ENCODE measurements around the gene DCD.
"Not testable (repeated sequence)": the region's sequence is repeated elsewhere in the genome, so short reads cannot be mapped to it uniquely, and the experiment has no call there.

The DCD gene

DNA sequence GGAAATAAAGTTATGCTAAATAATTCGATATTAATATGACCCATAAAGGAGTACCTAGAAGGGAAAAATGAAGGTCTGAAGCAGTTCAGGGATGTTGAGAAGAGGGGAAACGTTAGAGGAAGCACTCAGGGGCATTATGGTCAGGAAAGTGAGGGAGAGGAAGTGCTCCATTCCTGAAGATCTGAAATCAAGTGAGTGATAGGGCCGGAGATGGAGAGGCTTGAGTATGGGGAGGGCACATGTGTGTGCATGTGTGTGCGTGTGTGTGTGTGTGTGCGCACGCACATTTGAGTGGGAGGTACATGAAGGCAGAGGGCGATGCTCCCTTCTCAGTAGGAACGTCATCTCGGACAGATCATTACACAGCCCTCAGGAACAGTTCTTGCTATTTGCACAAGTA, 4.9 kb upstream of the DCD start:
- no peak for DNase-seq (ENCODE audit: low read depth)

- no peak for DNase-seq (ENCODE audit: low read depth)
Observed at GRCh38 chr12:54650889-54651288, 2.7 kb upstream of the DCD start.

GRCh38 chr12:54650409-54650808, 2.2 kb upstream of the DCD start:
- no peak for DNase-seq (ENCODE audit: low read depth)

GRCh38 chr12:54649825-54650224, 1.7 kb upstream of the DCD start:
- DNase-seq (ENCODE audit: low read depth), result no peak

DNA sequence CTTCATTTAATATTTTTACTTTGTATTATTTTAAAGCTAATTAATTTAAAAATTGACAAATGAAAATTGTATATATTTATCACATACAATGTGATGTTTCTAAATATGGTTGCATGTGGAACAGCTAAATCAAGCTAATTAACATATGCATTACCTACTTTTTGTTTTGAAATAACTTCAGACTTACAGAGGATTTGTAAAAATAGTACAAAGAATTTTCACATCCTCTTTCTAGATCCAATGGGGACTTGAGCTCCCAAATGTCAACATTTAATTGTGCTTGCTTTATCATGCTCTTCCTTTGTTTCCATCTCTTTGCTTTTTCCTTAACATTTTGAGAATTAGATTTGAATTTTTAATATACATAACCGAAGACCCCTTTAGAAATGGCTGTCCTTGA, 6.6 kb downstream of the DCD start:
- DNase-seq (ENCODE audit: low read depth), result no peak

GRCh38 chr12:54641089-54641488, 7.1 kb downstream of the DCD start:
- no peak for DNase-seq (ENCODE audit: low read depth)

GRCh38 chr12:54639112-54639511, 9.1 kb downstream of the DCD start:
- DNase-seq (ENCODE audit: low read depth), result not testable (repeated sequence)

GRCh38 chr12:54634795-54635194, 13.4 kb downstream of the DCD start, which contains the start of gene LACRT:
LACRT (minus strand) TSS chr12:54634895; CDS start chr12:54634841, 54 bp downstream.
- no peak for DNase-seq (ENCODE audit: low read depth)

GRCh38 chr12:54631988-54632728, 16.0 kb downstream of the DCD start:
- DNase-seq (ENCODE audit: low read depth), result no peak

- DNase-seq (ENCODE audit: low read depth), result no peak
Observed at GRCh38 chr12:54631551-54631950, 16.6 kb downstream of the DCD start.

- DNase-seq (ENCODE audit: low read depth), result no peak
Observed at GRCh38 chr12:54629925-54630324, 18.2 kb downstream of the DCD start.

DNA sequence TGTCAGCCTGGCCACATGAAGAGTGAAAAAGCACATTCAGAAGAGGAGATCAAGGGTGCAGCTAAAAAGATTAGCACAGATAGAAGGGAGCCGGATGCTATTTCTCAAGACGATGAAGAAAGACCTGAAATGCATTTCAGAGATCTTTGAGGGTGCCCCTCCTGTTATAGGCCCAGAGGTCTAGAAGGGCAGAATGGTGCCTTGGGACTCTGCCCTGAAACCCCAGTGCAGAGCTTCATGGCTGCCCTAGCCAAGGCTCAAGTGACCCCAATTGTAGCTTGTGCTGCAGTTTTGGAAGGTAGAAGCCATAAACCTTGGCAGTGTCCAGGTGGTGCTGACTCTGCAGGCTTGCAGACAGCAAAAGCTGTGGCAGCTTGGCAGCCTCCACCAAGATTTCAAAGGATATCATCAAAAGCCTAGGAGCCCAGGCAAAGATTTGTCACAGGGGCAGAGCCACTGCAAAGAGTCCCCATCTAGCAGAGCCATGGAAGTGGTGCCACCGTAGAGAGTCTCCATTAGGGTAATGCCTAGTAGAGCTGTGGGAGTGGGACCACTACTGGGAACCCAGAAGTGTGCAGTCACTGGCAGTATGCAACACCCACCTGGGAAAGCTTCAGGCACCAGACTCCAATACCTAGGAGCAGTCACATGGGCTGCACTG, 19.8 kb downstream of the DCD start:
- no peak for DNase-seq (ENCODE audit: low read depth)

- DNase-seq (ENCODE audit: low read depth), result no peak
Observed at GRCh38 chr12:54627304-54627703, 20.9 kb downstream of the DCD start.

- DNase-seq (ENCODE audit: low read depth), result no peak
Observed at GRCh38 chr12:54625598-54625997, 22.6 kb downstream of the DCD start.

DNA sequence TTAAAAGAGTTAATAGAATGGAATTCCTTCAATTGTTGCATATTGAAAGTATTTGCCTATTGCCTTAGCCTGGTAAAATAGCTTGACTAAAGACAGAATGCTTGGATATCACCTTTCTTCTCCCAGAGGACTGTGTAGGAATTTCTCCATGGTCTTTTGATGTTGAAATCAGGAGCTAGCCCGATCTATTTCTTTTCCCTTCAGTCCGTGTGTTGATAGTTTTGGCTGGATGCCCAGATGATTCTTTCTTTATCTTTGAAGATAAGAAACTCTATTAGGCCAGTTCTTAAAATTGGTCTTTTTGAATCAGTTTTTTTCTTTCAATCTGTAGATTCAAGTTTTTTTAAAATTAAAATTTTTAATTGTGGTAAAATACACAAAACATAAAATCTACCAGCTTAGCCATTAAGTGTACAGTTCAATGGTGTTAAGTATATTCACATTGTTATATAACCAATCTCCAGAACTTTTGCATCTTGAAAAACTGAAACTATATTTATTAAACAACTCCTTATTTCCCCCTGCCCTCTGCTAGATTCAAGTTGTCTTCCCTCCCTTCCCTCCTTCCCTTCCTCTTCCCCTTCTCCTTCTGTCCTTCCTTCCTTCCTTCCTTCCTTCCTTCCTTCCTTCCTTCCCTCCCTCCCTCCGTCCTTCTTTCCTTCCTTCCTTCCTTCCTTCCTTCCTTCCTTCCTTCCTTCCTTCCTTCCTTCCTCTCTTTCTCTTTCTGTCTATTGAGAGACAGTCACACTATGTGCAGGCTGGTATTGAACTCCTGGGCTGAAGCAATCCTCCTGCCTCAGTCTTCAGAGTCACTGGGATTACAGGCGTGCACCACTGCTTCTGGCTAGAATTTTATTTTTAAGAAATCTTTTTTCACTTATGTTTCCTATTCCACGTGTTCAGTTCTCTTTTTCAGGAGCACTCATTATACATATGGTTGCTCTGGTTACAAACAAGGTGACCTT, 23.6 kb downstream of the DCD start:
- no peak for DNase-seq (ENCODE audit: low read depth)

- no peak for DNase-seq (ENCODE audit: low read depth)
Observed at GRCh38 chr12:54622463-54623183, 25.5 kb downstream of the DCD start.

GRCh38 chr12:54616933-54617680, 31.1 kb downstream of the DCD start:
- DNase-seq (ENCODE audit: low read depth), result no peak

DNA sequence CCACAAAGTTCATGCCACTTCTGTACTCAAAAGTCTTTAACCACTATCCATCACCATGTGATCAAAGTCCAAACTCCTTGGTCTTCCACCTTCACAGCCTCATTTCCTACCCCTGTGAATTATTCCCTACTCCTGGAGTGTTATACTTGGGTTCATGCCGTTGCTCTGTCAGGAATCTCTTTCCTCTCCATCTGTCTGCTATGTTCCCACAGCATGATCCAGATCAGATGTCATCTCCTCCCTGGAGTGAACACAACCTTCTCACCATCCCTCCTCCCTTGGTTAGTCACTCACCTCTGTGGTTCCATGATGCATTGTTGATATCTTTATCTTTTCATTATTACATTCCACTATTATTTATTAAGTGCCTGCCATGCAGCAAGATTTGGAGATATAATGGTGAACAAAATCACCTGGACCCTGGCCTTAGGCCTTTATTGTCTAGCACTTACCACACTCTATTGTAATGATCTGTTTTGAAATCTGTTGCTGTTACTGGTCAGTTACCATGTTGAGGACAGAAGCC, 35.9 kb downstream of the DCD start:
- no peak for DNase-seq (ENCODE audit: low read depth)

GRCh38 chr12:54611715-54612149, 36.4 kb downstream of the DCD start:
- DNase-seq (ENCODE audit: low read depth), result no peak

- DNase-seq (ENCODE audit: low read depth), result no peak
Observed at GRCh38 chr12:54608769-54609168, 39.4 kb downstream of the DCD start.

GRCh38 chr12:54608156-54608555, 40.0 kb downstream of the DCD start:
- no peak for DNase-seq (ENCODE audit: low read depth)
